Immature natural killer cell (primary cell): ENCODE results near the gene GRID1. TPM values are rescaled to one million over a fixed set of nuclear protein-coding genes. Genes with fewer than 3 reads are reported as not detected.

ENCODE experiments used
- DNase-seq, 3 donors: peaks; one replicate each; pipeline ENCODE4 v3.0.0; 2022; ENCODE audit warnings: mixed read lengths in 1 of 3
- H3K27ac Mint-ChIP-seq, 6 donors: one replicate each; pipeline ENCODE4 v1.8.0; 2020; ENCODE audit warnings: mixed read lengths in 6 of 6, mild to moderate bottlenecking in 5 of 6, inconsistent platforms in 4 of 6, moderate library complexity in 3 of 6
- H3K27me3 Mint-ChIP-seq, 3 donors: one replicate each; pipeline ENCODE4 v1.8.0; 2020 to 2021; ENCODE audit warnings: low read depth in 3 of 3, mild to moderate bottlenecking in 3 of 3, mixed read lengths in 3 of 3, moderate library complexity in 3 of 3, inconsistent platforms in 1 of 3
- H3K36me3 Mint-ChIP-seq, 3 donors: one replicate each; pipeline ENCODE4 v1.8.0; 2020; ENCODE audit warnings: mixed read lengths in 3 of 3, inconsistent platforms in 2 of 3, mild to moderate bottlenecking in 2 of 3
- H3K4me1 Mint-ChIP-seq, 2 donors: one replicate each; pipeline ENCODE4 v1.8.0; 2020; ENCODE audit warnings: inconsistent platforms in 2 of 2, mild to moderate bottlenecking in 2 of 2, mixed read lengths in 2 of 2, moderate library complexity in 1 of 2
- H3K4me3 Mint-ChIP-seq, 5 donors: one replicate each; pipeline ENCODE4 v1.8.0; 2020; ENCODE audit warnings: mild to moderate bottlenecking in 5 of 5, mixed read lengths in 5 of 5, inconsistent platforms in 3 of 5, moderate library complexity in 3 of 5
- H3K9me3 Mint-ChIP-seq, 6 donors: one replicate each; pipeline ENCODE4 v1.8.0; 2020; ENCODE audit warnings: mild to moderate bottlenecking in 6 of 6, mixed read lengths in 6 of 6, inconsistent platforms in 4 of 6, moderate library complexity in 3 of 6
- polyA plus RNA-seq, 3 donors: library from polyadenylated mRNA; unstranded; fragments of 300-500 nt; fragmentation: Illumina TruSeq; gene quantifications; one replicate each; pipeline ENCODE4 v1.2.3, GENCODE V29; 2021

Gene GRID1
- polyA plus RNA-seq, 3 donors from 2014 or later: not detected

DNA sequence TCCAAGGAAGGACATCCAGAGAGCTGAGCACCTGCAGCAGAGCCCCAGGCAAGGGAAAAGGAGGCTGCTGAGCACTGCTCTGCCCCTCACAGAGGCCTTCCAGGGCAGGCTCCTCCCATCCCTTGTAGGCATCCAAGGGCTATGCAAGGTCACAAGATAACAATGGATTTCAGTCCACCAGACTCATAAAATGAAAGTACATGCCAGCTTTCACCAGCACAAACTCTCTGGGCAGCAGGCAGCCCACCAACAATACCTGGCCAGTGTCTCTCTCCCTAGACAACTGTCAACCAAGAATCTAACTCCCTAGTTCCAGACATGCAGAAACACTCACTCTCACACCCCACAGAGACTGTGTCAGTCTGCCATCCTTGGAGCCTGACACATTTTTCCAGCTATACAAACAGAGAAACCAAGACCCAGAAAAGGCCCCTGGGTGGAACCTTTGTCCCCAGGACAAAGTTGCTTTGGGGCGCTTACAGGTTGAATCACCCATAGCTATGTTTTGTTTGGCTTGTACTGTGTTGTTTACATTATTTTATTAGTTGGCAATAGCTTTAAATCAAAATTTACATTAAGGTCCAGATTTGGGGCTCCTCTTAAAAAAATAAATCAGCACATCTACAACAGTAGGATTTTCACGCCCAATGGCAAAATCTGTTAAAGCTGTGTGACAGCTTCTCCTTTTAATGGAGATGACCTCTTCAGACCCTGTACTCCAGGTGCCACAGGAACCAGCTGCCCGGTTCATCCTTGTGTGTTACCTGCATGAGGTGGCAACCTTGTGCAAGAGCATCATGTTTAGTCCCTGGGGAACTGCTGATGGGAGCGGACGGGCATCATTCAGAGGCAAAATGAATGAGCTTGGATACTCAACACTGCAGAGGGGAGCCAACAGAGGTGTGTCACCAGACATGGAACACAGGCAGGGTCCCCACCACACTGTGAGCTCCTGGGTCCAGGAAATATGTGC, 5.2 kb downstream of the GRID1 start:
- Mint-ChIP-seq H3K9me3 (no peaks in the 10 kb centered on the region), H3K36me3 (no peaks in the 10 kb centered on the region), H3K27ac (no peak overlapping the region), H3K27me3 (peaks cover 7 to 17% (median 7%) of the 10 kb centered on the region in 3 donors), H3K4me1 (peaks cover 5% of the 10 kb centered on the region in 2 donors), H3K4me3 (no peak overlapping the region)
- no peak for DNase-seq

DNA sequence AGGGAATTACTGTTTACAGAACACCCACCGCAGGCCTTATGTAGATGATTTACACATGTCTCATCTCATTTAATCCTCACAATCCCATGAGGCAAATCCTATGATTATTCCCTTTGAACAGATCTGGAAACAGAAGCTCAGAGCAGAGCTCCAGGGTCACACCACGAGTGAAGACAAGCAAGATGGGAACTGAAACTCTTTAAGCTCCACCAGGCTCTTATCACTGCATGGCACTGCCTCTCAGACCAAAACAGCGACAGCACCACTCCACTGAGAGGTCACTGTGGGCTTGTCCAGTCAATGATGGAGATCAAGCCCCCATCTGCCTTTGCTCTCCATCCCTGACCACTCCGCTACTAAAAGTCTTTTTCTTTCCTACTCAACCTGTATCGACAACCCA, 5.9 kb downstream of the GRID1 start:
- no peak overlapping the region for H3K27ac Mint-ChIP-seq
- H3K27me3 Mint-ChIP-seq: peaks cover 7 to 20% (median 11%) of the 10 kb centered on the region in 3 donors
- H3K4me3 Mint-ChIP-seq: no peak overlapping the region
- H3K36me3 Mint-ChIP-seq: no peaks in the 10 kb centered on the region
- H3K4me1 Mint-ChIP-seq: peaks cover 4 to 6% of the 10 kb centered on the region in 2 donors
- DNase-seq: no peak
- no peaks in the 10 kb centered on the region for H3K9me3 Mint-ChIP-seq

DNA sequence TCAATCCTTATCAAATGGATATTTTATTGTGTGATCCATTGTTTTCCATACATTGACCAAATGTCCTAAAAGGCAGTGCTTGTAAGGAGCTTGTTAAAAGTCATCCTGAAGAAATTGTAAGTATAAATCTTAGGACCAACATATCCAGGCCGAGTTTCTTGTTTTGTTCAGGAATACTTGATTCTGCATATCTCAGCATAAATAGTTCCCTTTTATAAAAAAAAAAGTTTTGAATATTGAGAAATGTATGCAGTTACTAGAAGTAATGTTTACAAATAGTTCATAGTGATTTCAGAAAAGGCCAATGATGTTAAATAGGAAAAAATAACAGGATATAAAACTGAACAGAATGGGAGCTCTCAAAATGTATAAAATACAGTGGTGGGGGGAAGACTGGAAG, 6.6 kb downstream of the GRID1 start:
- DNase-seq: no peak
- H3K4me1 Mint-ChIP-seq: peaks cover 4 to 8% of the 10 kb centered on the region in 2 donors
- H3K27ac Mint-ChIP-seq: no peak overlapping the region
- H3K9me3 Mint-ChIP-seq: no peaks in the 10 kb centered on the region
- H3K27me3 Mint-ChIP-seq: peaks cover 7 to 13% (median 11%) of the 10 kb centered on the region in 3 donors
- H3K4me3 Mint-ChIP-seq: no peak overlapping the region
- no peaks in the 10 kb centered on the region for H3K36me3 Mint-ChIP-seq

DNA sequence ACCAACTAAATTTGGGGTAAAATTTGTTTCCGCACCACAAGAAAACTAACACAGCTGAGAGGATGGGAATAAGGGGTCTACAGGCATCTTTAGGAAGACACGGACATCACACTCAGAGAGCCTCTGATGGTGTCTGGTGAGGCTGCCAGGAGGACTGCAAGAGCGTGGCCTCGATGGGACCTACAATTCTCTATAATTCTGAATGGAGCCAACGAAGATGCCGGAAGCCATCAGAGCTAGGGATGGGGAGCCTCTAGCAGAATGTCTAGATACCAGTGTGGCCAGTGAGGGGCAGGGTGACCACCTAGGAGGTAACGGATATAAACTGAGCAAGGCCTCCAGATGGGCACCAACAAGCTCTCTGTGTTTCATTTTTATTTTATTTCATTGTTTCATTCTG, 7.5 kb downstream of the GRID1 start:
- no peak for DNase-seq
- H3K36me3 Mint-ChIP-seq: no peaks in the 10 kb centered on the region
- no peaks in the 10 kb centered on the region for H3K9me3 Mint-ChIP-seq
- H3K4me1 Mint-ChIP-seq: peaks cover 8 to 16% of the 10 kb centered on the region in 2 donors
- no peak overlapping the region for H3K4me3 Mint-ChIP-seq
- peaks cover 7 to 13% (median 11%) of the 10 kb centered on the region in 3 donors for H3K27me3 Mint-ChIP-seq
- H3K27ac Mint-ChIP-seq: no peak overlapping the region

DNA sequence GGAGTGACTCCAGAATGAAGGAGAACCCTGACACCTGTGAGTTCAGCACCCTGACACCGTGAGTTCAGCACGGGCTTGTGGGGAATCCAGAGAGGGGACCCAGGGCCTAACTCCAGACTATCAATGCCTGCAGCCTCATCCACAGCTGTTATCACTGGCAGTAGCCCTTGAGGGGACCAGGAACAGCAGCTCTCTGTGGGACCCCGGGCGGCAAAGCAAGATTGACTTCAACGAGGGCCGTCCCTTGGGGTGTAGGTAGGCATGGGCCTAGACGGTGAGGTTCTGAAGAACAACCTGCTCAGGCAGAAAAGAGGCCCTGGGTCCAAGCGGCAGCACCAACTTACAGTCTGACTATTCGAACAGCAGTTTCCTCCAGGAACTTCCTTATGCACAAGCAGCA, 8.9 kb downstream of the GRID1 start:
- DNase-seq: no peak
- H3K4me3 Mint-ChIP-seq: no peak overlapping the region
- no peaks in the 10 kb centered on the region for H3K9me3 Mint-ChIP-seq
- H3K4me1 Mint-ChIP-seq: peaks cover 8 to 16% of the 10 kb centered on the region in 2 donors
- H3K27me3 Mint-ChIP-seq: peaks cover 7 to 11% (median 10%) of the 10 kb centered on the region in 3 donors
- no peak overlapping the region for H3K27ac Mint-ChIP-seq
- no peaks in the 10 kb centered on the region for H3K36me3 Mint-ChIP-seq

DNA sequence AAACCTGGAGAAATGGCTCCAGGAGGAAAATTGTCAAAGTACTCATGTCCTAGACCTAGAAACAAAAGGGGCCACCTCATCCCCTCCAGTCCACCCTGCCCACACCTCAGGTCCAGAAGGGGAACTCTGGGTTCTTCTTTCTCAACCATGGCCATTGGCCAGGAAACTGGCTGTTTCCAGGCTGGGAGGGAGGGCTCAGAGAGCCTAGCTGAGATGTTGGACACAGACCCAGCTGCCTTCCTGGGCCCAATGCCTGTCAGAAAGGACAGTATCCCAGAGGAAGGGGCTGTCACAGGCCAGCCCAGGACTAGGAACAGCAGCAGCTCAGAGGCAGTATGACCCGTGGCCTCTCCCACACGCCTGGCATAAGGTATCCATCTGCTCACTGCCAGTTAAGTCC, 9.6 kb downstream of the GRID1 start:
- peaks cover 8 to 16% of the 10 kb centered on the region in 2 donors for H3K4me1 Mint-ChIP-seq
- no peaks in the 10 kb centered on the region for H3K9me3 Mint-ChIP-seq
- no peak for DNase-seq
- H3K4me3 Mint-ChIP-seq: no peak overlapping the region
- H3K27ac Mint-ChIP-seq: no peak overlapping the region
- no peaks in the 10 kb centered on the region for H3K36me3 Mint-ChIP-seq
- peaks cover 3 to 11% (median 5%) of the 10 kb centered on the region in 3 donors for H3K27me3 Mint-ChIP-seq

DNA sequence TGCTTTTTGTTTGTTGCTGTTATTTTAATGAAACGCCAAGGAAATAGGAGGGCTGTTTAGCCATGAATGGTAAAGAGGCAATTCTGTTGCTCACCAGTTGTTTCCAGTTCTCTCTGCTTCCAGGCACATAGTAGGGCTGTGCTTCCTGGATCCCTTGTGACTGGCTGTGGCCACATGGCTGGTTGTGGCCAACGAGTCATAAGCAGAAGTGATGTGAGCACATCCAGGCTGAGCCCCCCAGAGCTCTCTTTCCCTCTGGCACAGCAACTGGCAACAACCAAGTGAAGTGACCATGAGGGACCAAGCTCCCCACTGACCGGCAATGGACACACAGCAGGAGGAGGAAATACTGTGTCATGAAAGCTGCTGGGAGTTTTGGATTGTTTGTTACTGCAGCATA, 10.3 kb downstream of the GRID1 start:
- Mint-ChIP-seq H3K4me1 (peaks cover 8 to 16% of the 10 kb centered on the region in 2 donors), H3K27me3 (peaks cover 2 to 11% (median 7%) of the 10 kb centered on the region in 3 donors), H3K27ac (no peak overlapping the region), H3K36me3 (no peaks in the 10 kb centered on the region), H3K4me3 (no peak overlapping the region), H3K9me3 (no peaks in the 10 kb centered on the region)
- DNase-seq: no peak

DNA sequence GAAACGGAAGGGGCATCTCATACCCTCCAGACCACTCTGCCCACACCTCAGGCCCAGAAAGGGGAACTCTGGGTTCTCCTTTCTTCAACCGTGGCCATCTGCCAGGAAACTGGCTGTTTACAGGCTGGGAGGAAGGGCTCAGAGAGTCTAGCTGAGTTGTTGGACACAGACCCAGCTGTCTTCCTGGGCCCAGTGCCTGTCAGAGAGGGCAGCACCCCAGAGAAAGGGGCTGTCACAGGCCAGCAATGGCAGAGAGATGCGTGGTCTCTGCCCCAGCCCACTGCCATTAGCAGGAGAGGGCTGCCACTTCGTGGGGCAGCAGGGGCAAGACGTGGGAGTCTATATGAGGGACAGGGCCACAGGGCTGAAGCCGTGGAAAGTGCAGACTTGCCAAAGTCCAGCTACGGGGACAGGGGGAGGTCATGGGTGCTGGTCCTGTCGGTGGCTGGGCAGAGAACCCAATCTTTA, 11.0 kb downstream of the GRID1 start:
- Mint-ChIP-seq H3K4me3 (no peak overlapping the region), H3K9me3 (no peaks in the 10 kb centered on the region), H3K27me3 (peaks cover 0 to 7% (median 4%) of the 10 kb centered on the region in 3 donors), H3K4me1 (peaks cover 8 to 16% of the 10 kb centered on the region in 2 donors), H3K36me3 (no peaks in the 10 kb centered on the region), H3K27ac (no peak overlapping the region)
- no peak for DNase-seq

DNA sequence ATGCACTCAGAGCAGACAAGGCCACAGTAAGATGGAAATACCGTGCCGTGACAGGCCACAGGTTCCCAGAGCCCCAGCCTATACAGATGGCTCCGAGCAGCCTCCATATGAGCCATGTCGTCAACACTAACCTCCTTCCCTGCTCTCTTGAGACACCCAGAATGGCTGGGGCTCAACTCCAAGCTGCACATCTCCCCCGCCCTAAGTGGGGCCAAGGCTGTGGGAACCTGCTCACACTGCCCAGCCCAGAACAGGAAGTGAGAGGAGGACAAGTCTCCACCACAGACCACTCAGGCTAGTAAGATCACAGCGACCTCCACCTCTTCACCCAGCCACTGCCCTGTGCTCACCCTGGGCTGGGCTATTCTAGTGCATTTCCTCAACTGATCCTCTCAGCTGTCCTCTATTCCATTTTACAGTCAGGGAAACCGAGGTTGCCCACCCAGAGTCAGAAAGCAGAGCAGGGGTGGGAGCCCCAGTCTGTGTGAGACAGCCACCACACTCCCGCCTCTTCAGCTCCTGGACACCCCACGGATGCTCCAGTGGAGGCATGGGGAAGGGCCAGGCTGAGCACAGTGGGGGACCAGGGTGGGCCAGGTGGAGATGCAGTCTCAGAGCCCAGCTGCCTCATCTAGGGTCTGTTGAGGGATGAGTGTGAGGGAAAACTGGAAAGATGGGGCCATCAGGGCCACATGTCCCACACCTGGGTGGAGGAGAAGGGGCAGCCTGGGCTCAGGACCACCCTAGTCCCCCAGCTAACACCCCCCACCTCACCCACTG, 11.6 kb downstream of the GRID1 start:
- Mint-ChIP-seq H3K36me3 (no peaks in the 10 kb centered on the region), H3K4me1 (peaks cover 8 to 16% of the 10 kb centered on the region in 2 donors), H3K4me3 (no peak overlapping the region), H3K27ac (no peak overlapping the region), H3K9me3 (peaks cover 0 to under 1% (median 0%) of the 10 kb centered on the region in 6 donors), H3K27me3 (peaks cover 0 to 7% (median 3%) of the 10 kb centered on the region in 3 donors)
- no peak for DNase-seq

DNA sequence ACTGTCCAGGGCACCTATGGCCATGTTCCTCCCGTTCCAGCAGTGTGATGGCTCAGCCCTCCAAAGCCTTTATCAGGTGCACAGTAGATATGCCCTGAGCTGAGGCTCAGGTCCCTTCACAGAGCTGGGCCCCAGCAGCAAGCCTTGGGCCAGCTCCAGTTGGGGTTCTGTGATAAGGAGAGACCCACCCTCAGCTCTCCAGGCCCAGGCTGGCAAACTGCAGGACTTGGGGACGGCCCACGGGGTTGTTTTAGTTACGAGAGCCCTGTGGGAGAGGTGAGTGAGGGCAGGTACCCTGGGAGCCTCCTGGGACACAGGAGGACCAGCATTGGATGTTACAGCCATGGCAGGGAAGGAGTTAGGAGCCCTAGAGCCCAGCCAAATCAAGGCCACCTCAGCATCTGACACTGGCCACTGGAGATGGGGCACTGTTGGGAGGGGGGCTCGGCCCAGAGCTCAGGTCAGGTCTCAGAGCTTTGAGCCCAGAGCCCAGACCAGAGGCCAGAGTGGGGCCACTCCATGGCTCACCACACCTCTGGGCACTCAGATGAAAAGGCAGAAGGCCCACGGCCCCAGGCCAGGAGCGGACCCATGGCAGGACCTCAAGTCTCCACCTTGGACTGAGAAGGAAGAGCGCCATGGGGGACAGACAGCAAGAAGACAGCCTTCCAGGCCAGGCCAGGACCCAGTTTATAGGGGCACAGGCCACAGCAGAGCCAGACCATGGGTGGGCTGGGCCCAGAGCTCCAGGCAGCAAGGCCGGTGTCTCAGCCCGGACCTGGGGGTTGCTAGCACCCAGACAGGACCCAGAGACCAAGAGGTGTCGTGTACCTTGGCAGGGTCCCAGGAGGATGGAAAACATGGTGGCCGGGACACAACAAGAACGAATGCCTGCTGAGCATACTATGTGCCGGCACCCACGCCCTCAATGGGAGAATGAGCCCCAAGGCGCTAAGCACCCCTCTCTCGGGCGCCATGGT, 12.8 kb downstream of the GRID1 start:
- Mint-ChIP-seq H3K36me3 (no peaks in the 10 kb centered on the region), H3K27ac (no peak overlapping the region), H3K4me1 (peaks cover 8 to 16% of the 10 kb centered on the region in 2 donors), H3K27me3 (peaks cover 0 to 10% (median 5%) of the 10 kb centered on the region in 3 donors), H3K9me3 (peaks cover 0 to 1% (median 0%) of the 10 kb centered on the region in 6 donors), H3K4me3 (no peak overlapping the region)
- DNase-seq: no peak

DNA sequence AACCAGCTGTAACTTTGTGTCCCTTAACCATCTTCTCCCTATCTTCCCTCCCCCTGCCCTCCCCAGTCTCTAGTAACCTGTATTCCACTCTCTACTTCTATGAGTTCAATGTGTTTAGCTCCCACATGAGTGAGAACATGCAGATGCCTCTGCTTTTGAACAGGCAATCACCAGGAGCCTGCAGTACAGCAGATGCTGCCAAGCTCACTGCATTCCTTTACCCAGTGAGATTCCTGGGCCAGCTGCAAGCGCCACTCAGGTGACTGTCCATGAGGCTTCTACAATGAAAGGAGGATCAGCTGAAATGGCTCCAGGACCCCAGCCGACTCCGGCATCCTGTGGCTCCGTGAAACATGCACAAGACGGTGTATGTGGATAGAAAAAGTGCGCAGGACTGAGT, 15.7 kb downstream of the GRID1 start:
- Mint-ChIP-seq H3K9me3 (peaks cover 0 to 1% (median 0%) of the 10 kb centered on the region in 6 donors), H3K36me3 (no peaks in the 10 kb centered on the region), H3K4me1 (peaks cover 8 to 16% of the 10 kb centered on the region in 2 donors), H3K27ac (no peak overlapping the region), H3K27me3 (peaks cover 0 to 5% (median 4%) of the 10 kb centered on the region in 3 donors), H3K4me3 (no peak overlapping the region)
- no peak for DNase-seq

DNA sequence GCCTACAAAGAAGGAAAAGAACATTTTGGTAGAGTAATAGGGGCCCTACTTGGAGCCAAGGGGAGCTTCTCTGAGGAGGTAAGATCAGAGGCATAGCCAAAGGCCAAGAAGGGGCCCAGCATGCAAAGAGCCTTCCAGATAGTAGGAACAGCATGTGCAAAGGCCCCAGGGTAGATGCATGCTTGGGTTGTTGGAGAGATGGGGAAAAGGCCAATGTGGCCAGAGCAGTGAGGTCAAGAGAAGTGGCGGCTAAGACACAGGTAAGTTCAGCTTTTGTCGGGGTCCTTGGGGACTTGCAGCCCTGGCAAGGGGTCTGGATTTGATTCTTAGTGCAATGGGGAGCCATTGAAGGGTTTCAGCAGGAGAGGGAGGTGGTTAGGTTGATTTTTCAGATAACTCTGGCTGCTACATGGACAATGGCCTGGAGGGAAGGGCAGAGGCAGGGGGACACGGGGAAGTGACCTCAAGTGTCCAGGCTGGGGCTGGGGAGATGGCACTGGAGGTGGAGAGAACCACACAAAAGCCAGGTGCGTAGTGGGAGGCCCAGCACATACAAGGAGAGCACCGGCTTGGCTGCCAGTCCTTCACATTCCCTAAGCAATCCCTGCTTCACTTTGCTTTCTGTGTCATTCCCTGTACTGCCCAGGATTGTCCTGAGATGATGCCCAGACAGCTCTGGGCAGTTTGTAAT, 16.5 kb downstream of the GRID1 start:
- Mint-ChIP-seq H3K27me3 (peaks cover 0 to 6% (median 5%) of the 10 kb centered on the region in 3 donors), H3K4me3 (no peak overlapping the region), H3K9me3 (peaks cover 0 to 1% (median 0%) of the 10 kb centered on the region in 6 donors), H3K27ac (no peak overlapping the region), H3K36me3 (no peaks in the 10 kb centered on the region), H3K4me1 (peaks cover 6 to 9% of the 10 kb centered on the region in 2 donors)
- no peak for DNase-seq
